ENCODE results near the gene COQ10A. TPM values are rescaled to one million over a fixed set of nuclear protein-coding genes. Genes with fewer than 3 reads are reported as not detected.

COQ10A gene
- total RNA-seq, 1 donor from 2014 or later, result 23.6 TPM

DNA sequence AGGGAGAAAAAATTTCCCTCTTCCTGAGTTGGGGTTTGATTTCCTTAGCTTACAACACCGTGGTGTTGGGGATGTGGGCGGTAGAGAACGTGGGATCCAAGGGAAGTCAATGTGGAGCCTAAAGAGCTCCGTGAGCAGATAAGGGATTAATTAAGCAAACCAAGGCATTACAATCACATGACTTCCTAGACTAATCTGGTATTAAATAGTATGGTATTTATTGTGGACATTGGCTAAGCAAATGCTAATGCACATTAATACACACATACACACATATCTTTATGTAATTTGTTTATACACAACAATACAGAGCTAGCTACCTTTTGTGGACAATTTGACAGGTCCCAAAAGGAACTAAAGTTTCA, 44.2 kb upstream of the COQ10A start:
- TF ChIP-seq CTCF (IDR thresholded peaks at IDR 0.05; ENCODE audit: unreplicated experiment), result no peak
- peak overlapping the region; percentile 95 for H3K4me3 Mint-ChIP-seq (ENCODE audit: low read depth)
- no peak for DNase-seq (ENCODE audit: low spot score, unreplicated experiment)
- peaks cover 31% of the 10 kb centered on the region for H3K4me1 Mint-ChIP-seq (ENCODE audit: low read depth)
- peak overlapping the region; percentile 99 for H3K27ac Mint-ChIP-seq
- H3K9me3 Mint-ChIP-seq (ENCODE audit: low read depth), result no peaks in the 10 kb centered on the region
- peaks cover 4% of the 10 kb centered on the region for H3K36me3 Mint-ChIP-seq (ENCODE audit: insufficient read depth)
- H3K27me3 Mint-ChIP-seq, result no peaks in the 10 kb centered on the region

GRCh38 chr12:56223571-56224101, 43.1 kb upstream of the COQ10A start:
- peak overlapping the region; percentile 96 for H3K27ac Mint-ChIP-seq
- H3K4me3 Mint-ChIP-seq (ENCODE audit: low read depth), result peak overlapping the region; percentile 80
- no peaks in the 10 kb centered on the region for H3K27me3 Mint-ChIP-seq
- DNase-seq (ENCODE audit: low spot score, unreplicated experiment), result no peak
- H3K36me3 Mint-ChIP-seq (ENCODE audit: insufficient read depth), result peaks cover 4% of the 10 kb centered on the region
- no peaks in the 10 kb centered on the region for H3K9me3 Mint-ChIP-seq (ENCODE audit: low read depth)
- peaks cover 31% of the 10 kb centered on the region for H3K4me1 Mint-ChIP-seq (ENCODE audit: low read depth)
- TF ChIP-seq CTCF (IDR thresholded peaks at IDR 0.05; ENCODE audit: unreplicated experiment), result no peak

DNA sequence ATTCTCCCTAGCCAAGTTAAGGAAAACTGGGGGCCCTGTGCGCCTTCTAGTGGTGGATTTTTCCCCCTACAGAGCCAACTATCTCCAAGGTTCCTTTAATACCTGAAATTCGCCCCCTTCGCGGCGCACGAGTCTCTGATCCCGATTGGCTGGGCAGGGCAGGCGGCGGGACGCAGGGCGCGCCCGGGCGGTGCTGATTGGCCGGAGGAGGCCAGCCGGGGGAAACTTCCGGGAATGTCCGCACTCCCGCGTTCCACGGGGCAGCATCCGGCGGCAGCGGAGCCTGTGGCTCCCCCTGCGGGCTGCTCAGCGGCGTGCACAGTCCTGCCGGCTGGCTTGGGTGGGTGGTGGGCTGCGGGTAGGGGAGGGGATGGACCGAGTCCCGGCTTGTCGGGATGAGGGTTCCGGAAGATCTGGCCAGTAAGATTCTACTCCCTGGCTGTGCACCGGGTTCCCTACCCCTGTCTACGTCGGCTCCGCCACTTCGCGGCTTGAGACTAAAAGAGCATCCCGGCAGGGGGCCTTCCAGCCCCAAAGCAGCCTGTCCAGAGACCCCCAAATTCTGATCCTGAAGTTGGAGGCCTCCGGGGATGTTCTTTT, 42.5 kb upstream of the COQ10A start, which contains the start of gene NABP2:
TSS of gene NABP2 (plus strand) at position 241 of the 600 bp plus-strand sequence. CDS start 515 bp downstream, outside the sequence.
- H3K4me3 Mint-ChIP-seq (ENCODE audit: low read depth), result peak within 1 kb of the TSS; percentile 80
- H3K9me3 Mint-ChIP-seq (ENCODE audit: low read depth), result no peaks in the 10 kb centered on the region
- peaks cover 31% of the 10 kb centered on the region for H3K4me1 Mint-ChIP-seq (ENCODE audit: low read depth)
- peak; percentile 96 for DNase-seq (ENCODE audit: low spot score, unreplicated experiment)
- TF ChIP-seq CTCF (IDR thresholded peaks at IDR 0.05; ENCODE audit: unreplicated experiment), result peak; percentile 79
- peaks cover 4% of the 10 kb centered on the region for H3K36me3 Mint-ChIP-seq (ENCODE audit: insufficient read depth)
- H3K27ac Mint-ChIP-seq, result peak within 1 kb of the TSS; percentile 96
- H3K27me3 Mint-ChIP-seq, result no peaks in the 10 kb centered on the region

- H3K27ac Mint-ChIP-seq, result peak overlapping the region; percentile 84
- H3K27me3 Mint-ChIP-seq, result no peaks in the 10 kb centered on the region
- no peak for TF ChIP-seq CTCF (IDR thresholded peaks at IDR 0.05; ENCODE audit: unreplicated experiment)
- H3K4me3 Mint-ChIP-seq (ENCODE audit: low read depth), result peak overlapping the region; percentile 80
- H3K4me1 Mint-ChIP-seq (ENCODE audit: low read depth), result peaks cover 36% of the 10 kb centered on the region
- no peaks in the 10 kb centered on the region for H3K9me3 Mint-ChIP-seq (ENCODE audit: low read depth)
- peaks cover 4% of the 10 kb centered on the region for H3K36me3 Mint-ChIP-seq (ENCODE audit: insufficient read depth)
- no peak for DNase-seq (ENCODE audit: low spot score, unreplicated experiment)
These were observed 41.8 kb upstream of the COQ10A start for GRCh38 chr12:56224954-56225353.

DNA sequence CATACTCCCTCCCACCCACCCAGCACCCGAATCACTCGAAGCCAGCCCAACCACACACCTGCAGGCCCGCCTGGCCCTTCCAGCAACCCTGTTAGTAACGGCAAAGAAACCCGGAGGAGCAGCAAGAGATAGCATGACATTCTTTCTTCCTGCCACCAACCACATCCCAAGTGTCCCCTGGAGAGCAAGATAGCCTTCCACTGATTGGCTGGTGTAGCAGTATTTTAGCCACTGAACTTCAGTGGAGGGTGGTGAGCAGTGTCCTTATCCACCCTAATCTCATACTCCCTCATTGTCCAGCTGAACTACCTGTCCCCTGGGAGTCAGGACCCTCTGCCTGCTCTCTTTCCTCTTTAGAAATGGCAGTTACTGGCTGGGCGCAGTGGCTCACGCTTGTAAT, 37.7 kb upstream of the COQ10A start:
- DNase-seq (ENCODE audit: low spot score, unreplicated experiment), result no peak
- peaks cover 4% of the 10 kb centered on the region for H3K36me3 Mint-ChIP-seq (ENCODE audit: insufficient read depth)
- no peak for TF ChIP-seq CTCF (IDR thresholded peaks at IDR 0.05; ENCODE audit: unreplicated experiment)
- H3K9me3 Mint-ChIP-seq (ENCODE audit: low read depth), result no peaks in the 10 kb centered on the region
- H3K4me1 Mint-ChIP-seq (ENCODE audit: low read depth), result peaks cover 34% of the 10 kb centered on the region
- H3K4me3 Mint-ChIP-seq (ENCODE audit: low read depth), result no peak overlapping the region
- peak overlapping the region; percentile 74 for H3K27ac Mint-ChIP-seq
- no peaks in the 10 kb centered on the region for H3K27me3 Mint-ChIP-seq

All from progenitor cell of endocrine pancreas (in vitro differentiated cells).